BE2C (cell line): ENCODE measurements around the gene CTTNBP2. TPM values are rescaled to one million over a fixed set of nuclear protein-coding genes. Genes with fewer than 3 reads are reported as not detected.

Source experiments
- DNase-seq: peaks from one replicate; pipeline ENCODE4 v3.0.0-alpha.2; 2020
- H3K27me3 ChIP-seq: fragments of 250-450 bp; sonication (Bioruptor Pico); 2 replicates; pipeline ENCODE4 v1.5.1; 2020; ENCODE audit warnings: mild to moderate bottlenecking
- H3K36me3 ChIP-seq: fragments of 250-450 bp; sonication (Bioruptor Pico); 2 replicates; pipeline ENCODE4 v1.5.1; 2020; ENCODE audit warnings: mild to moderate bottlenecking
- H3K4me1 ChIP-seq: fragments of 250-450 bp; sonication (Bioruptor Pico); 2 replicates; pipeline ENCODE4 v1.5.1; 2020
- H3K4me3 ChIP-seq: 2 replicates; pipeline ENCODE4 v1.5.1; 2011; ENCODE audit warnings: low read depth, low read length
- H3K9me3 ChIP-seq: fragments of 250-450 bp; sonication (Bioruptor Pico); 2 replicates; pipeline ENCODE4 v1.5.1; 2020
- polyA plus RNA-seq: library from polyadenylated mRNA; unstranded; fragments of >200 nt; gene quantifications from one replicate; pipeline ENCODE4 v1.2.1, GENCODE V29; 2012; ENCODE audit warnings: low read depth, missing spikeins; ENCODE audit not compliant: insufficient read length, insufficient read depth
- TF ChIP-seq, protein P1 (sequence below): IDR thresholded peaks from 2 replicates; pipeline ENCODE4 v1.5.1; 2012; ENCODE audit warnings: mild to moderate bottlenecking, low read depth, low read length

Gene CTTNBP2
- polyA plus RNA-seq = not detected

- TF ChIP-seq, protein P1, sequence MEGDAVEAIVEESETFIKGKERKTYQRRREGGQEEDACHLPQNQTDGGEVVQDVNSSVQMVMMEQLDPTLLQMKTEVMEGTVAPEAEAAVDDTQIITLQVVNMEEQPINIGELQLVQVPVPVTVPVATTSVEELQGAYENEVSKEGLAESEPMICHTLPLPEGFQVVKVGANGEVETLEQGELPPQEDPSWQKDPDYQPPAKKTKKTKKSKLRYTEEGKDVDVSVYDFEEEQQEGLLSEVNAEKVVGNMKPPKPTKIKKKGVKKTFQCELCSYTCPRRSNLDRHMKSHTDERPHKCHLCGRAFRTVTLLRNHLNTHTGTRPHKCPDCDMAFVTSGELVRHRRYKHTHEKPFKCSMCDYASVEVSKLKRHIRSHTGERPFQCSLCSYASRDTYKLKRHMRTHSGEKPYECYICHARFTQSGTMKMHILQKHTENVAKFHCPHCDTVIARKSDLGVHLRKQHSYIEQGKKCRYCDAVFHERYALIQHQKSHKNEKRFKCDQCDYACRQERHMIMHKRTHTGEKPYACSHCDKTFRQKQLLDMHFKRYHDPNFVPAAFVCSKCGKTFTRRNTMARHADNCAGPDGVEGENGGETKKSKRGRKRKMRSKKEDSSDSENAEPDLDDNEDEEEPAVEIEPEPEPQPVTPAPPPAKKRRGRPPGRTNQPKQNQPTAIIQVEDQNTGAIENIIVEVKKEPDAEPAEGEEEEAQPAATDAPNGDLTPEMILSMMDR = no peak
- DNase-seq = peak; percentile 32
- Histone ChIP-seq H3K4me3 (peak within 1 kb of the TSS; percentile 26), H3K27me3 (peaks cover 83% of the 10 kb centered on the region), H3K4me1 (no peaks in the 10 kb centered on the region), H3K9me3 (no peaks in the 10 kb centered on the region), H3K36me3 (no peaks in the 10 kb centered on the region)
Observed at GRCh38 chr7:117873310-117874190, at the start of gene CTTNBP2. Gene CTTNBP2 (minus strand): TSS chr7:117873441. CDS start chr7:117873415, 26 bp downstream.

- DNase-seq = no peak
- no peaks in the 10 kb centered on the region for H3K4me1 ChIP-seq
- H3K27me3 ChIP-seq = no peaks in the 10 kb centered on the region; the same call in 1 of the 2 replicates
- no peak overlapping the region for H3K4me3 ChIP-seq
- TF ChIP-seq, protein P1 = no peak
- no peaks in the 10 kb centered on the region for H3K9me3 ChIP-seq
- H3K36me3 ChIP-seq = no peaks in the 10 kb centered on the region
Observed at GRCh38 chr7:117916309-117916708, 43.1 kb upstream of the CTTNBP2 start.

DNA sequence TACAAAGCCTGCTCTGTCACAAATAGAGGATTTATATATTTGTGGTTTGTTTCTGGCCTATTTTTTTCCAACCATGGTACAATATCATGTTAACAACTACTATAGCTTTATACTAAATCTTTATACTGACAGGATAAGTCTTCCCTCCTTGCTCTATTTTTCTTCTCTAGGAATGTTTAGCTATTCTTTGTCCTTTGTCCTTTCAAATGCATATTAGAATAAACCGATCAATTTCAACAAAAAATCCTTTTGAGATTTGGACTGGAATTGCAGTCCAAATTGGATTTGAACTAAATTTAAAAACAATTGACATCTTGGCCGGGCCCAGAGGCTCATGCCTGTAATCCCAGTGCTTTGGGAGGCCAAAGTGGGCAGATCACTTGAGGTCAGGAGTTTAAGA is 39.2 kb upstream of the CTTNBP2 start:
- Histone ChIP-seq H3K36me3 (no peaks in the 10 kb centered on the region), H3K27me3 (peaks cover 7% of the 10 kb centered on the region), H3K9me3 (no peaks in the 10 kb centered on the region), H3K4me3 (no peak overlapping the region), H3K4me1 (no peaks in the 10 kb centered on the region)
- TF ChIP-seq, protein P1 = no peak
- DNase-seq = no peak

GRCh38 chr7:117908031-117908795 is 35.0 kb upstream of the CTTNBP2 start:
- Histone ChIP-seq H3K9me3 (no peaks in the 10 kb centered on the region), H3K4me3 (no peak overlapping the region), H3K4me1 (no peaks in the 10 kb centered on the region), H3K27me3 (peaks cover 7% of the 10 kb centered on the region), H3K36me3 (no peaks in the 10 kb centered on the region)
- TF ChIP-seq, protein P1 = no peak
- no peak for DNase-seq

- no peaks in the 10 kb centered on the region for H3K9me3 ChIP-seq
- peaks cover 7% of the 10 kb centered on the region for H3K27me3 ChIP-seq
- H3K4me1 ChIP-seq = no peaks in the 10 kb centered on the region
- no peak overlapping the region for H3K4me3 ChIP-seq
- no peak for DNase-seq
- no peaks in the 10 kb centered on the region for H3K36me3 ChIP-seq
- TF ChIP-seq, protein P1 = no peak
Observed at GRCh38 chr7:117907049-117907640, 33.9 kb upstream of the CTTNBP2 start.
